IPS-18a (cell line): ENCODE measurements around the gene CALY.
A peak's percentile ranks its signal among the peaks of the same experiment; 100 is the strongest.

ENCODE experiments used
- H3K27ac ChIP-seq: one replicate; pipeline ENCODE4 v1.5.1; 2013; ENCODE audit warnings: low read length
- H3K27me3 ChIP-seq: one replicate; pipeline ENCODE4 v1.6.1; 2013; ENCODE audit warnings: mild to moderate bottlenecking, low read length; ENCODE audit not compliant: control insufficient read depth, insufficient read depth
- H3K36me3 ChIP-seq: one replicate; pipeline ENCODE4 v1.6.1; 2013; ENCODE audit warnings: low read depth, low read length; ENCODE audit not compliant: control insufficient read depth
- H3K4me1 ChIP-seq: one replicate; pipeline ENCODE4 v1.6.1; 2013; ENCODE audit warnings: low read depth, low read length; ENCODE audit not compliant: control insufficient read depth
- H3K4me3 ChIP-seq: one replicate; pipeline ENCODE4 v1.5.1; 2013; ENCODE audit warnings: low read length
- H3K9ac ChIP-seq: one replicate; pipeline ENCODE4 v1.6.1; 2013; ENCODE audit warnings: mild to moderate bottlenecking, low read length, moderate library complexity
- H3K9me3 ChIP-seq: one replicate; pipeline ENCODE4 v1.6.1; 2013; ENCODE audit warnings: low read depth, low read length; ENCODE audit not compliant: control insufficient read depth

Gene CALY

DNA sequence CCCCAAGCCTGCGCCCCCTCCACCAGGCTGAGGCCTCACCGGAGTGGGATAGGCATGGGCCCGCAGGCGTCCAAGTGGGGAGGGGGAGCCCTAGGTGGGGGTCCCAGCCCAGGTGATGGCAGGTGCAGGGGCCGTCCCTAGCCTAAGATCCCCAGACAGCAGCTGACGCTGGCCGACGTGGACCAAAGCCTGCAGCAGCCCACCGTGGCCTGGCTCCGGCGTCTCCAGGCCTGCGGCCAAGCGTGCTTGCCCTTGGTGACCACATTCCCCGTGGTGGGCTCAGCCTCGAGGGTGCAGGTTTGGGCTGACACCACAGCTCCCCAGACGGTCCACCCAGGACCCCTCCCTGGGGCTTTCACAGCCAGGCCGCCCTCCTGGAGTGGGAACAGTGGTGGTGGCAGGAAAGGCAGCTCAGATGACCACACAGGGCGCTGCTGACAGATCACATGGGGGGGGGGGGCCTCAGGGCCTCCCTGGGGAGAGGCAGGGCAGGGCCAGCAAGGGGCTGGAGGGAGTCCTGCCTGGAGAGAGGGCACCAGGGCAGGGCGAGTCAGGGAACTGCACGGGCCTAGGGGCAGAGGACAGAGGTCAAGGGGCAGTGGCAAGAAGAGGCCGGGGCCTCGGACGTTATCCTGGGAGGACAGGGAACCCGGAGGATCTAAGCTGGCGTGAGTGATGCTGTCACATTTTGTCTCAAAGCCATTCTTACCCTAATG, 59.3 kb downstream of the CALY start:
- H3K27ac ChIP-seq: no peak overlapping the region
- H3K9ac ChIP-seq: no peak overlapping the region
- no peaks in the 10 kb centered on the region for H3K4me1 ChIP-seq

DNA sequence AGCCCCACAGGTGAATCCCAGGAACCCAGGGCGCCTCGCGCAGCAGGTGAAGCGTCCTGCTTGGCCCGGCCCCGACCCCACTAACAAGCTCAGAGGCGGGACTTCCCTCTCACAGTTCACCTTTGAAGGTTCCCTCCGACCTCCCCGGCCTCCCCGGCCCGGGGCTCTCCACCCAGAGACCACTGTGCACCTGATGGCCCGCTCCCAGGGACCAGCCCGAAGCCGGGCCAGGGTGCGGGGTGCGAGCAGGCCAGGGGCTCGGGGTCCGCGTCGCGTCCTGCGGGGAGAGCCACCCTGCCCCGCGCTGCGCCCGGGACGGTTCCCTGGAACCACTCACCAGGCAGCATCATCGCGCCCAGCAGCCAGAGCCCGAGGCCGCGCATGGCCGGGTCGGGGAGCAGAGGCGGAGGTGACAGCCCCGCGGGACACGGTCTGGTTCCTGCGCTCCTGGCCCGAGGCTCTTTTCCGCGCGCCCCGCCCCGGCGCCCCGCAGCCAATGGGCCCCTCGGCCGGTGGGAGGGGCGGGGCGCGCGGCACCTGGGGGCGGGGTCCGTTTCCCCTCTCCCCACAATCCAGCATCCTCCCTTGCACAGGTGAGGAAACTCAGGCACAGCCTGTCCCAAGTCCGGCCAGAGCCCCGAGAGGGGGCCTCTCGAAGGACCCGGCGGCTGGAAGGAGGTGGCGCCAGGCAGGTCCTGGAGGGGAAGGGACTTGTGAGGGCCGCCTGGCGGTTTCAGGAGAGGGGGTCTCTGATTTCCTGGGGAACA, 60.1 kb downstream of the CALY start, which contains the start of gene ADAM8:
Gene ADAM8, minus strand, starts transcription at position 434 of the 767 bp plus-strand sequence. Its CDS starts 51 bp downstream, at position 383.
- Histone ChIP-seq H3K9ac (no peak within 1 kb of the TSS), H3K9me3 (no peaks in the 10 kb centered on the region), H3K4me3 (peak within 1 kb of the TSS; percentile 47), H3K27me3 (peaks cover 14% of the 10 kb centered on the region), H3K4me1 (no peaks in the 10 kb centered on the region), H3K27ac (no peak within 1 kb of the TSS), H3K36me3 (peaks cover 9% of the 10 kb centered on the region)

More for the DNA sequence above, 59.3 kb downstream of the CALY start:
- Histone ChIP-seq H3K36me3 (peaks cover 14% of the 10 kb centered on the region), H3K9me3 (no peaks in the 10 kb centered on the region), H3K4me3 (peak overlapping the region; percentile 47), H3K27me3 (peaks cover 14% of the 10 kb centered on the region)

DNA sequence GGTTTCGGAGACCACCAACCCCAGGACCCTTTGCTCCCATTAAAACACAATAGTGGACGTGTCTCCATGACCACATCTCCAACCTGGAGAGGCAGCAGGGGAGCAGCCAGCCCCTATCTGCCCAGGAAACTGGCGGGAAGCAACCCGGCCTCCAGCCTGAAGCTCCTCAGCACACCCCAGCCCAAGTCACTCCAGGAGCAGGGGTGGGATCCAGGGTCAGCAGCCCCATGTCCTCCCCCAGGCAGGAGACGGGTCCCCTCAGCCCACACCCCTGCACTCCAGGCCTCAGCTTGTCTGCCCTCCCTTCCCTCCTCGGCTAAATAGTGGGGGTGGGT, 60.6 kb downstream of the CALY start:
- no peak overlapping the region for H3K27ac ChIP-seq
- H3K4me3 ChIP-seq: peak overlapping the region; percentile 47
- no peaks in the 10 kb centered on the region for H3K4me1 ChIP-seq
- no peaks in the 10 kb centered on the region for H3K9me3 ChIP-seq
- H3K9ac ChIP-seq: no peak overlapping the region
- peaks cover 8% of the 10 kb centered on the region for H3K36me3 ChIP-seq
- H3K27me3 ChIP-seq: peaks cover 14% of the 10 kb centered on the region

DNA sequence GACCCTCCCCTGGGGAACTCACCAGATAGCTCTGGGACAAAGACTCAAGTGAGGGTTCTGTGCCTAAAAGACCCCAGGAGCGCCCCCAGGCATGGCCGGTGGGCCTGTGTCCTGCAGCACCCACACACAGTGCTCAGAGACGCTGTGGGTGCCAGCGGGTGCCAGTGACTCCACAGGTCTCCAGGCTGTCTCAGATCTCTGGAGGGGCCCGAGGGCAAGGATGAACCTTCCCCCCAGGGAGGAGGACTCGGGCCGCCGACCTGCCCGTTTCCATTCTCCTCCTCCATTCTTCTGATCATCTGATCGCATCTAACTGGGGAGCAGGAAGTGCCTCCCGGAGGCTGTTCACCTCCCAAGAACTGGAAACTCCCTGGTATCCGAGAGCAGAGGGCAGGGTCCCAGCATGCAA, 61.0 kb downstream of the CALY start:
- H3K4me3 ChIP-seq: peak overlapping the region; percentile 47
- H3K36me3 ChIP-seq: peaks cover 8% of the 10 kb centered on the region
- H3K9ac ChIP-seq: no peak overlapping the region
- no peaks in the 10 kb centered on the region for H3K9me3 ChIP-seq
- peaks cover 14% of the 10 kb centered on the region for H3K27me3 ChIP-seq
- H3K4me1 ChIP-seq: no peaks in the 10 kb centered on the region
- no peak overlapping the region for H3K27ac ChIP-seq

DNA sequence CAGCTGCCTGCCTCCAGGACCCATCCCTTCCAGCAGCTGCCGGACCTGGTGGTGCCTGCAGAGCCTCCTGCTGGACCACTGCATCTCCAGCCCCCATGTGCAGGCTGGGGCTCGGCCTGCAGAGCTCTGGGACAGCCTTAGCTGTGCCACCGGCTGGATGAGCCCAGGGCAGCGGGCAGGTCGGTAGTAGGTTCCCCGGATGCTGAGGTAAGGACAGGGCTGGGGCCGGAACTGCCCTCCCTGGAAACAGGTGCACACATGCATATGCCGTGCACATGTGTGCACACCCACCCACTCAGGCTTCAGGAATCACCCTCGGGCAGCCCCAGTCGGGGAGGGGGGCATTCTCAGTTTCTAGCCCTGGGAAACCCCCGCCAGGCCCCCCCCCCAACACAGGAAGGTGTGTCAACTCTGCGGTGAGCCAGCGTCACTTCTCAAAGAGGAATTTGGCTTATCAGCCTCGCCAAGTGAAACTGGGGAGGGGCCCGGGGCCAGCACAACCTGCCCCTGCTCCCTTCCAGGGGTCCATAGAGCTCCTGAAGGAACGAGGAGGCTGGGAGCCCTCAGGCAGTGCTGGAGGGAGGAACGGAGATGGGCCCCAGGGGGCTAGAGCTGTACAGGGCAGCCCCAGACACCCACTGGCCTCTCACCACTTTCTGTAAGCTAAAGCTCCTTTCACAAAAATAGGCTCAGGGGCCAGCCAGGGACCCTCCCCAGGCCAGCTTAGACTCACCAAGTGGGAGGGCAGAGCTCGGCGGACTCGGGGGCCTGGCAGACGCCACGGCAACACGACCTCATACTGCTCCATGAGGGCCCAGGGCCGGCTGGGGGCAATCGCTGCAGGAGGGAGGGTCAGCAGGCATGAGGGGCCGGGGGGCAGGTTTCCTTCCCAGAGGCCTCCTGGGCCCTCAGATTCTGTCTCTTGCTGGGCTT, 61.7 kb downstream of the CALY start:
- peaks cover 2% of the 10 kb centered on the region for H3K36me3 ChIP-seq
- no peak overlapping the region for H3K4me3 ChIP-seq
- H3K27me3 ChIP-seq: peaks cover 14% of the 10 kb centered on the region
- H3K27ac ChIP-seq: no peak overlapping the region
- H3K9ac ChIP-seq: no peak overlapping the region
- H3K9me3 ChIP-seq: no peaks in the 10 kb centered on the region
- no peaks in the 10 kb centered on the region for H3K4me1 ChIP-seq
